ENCODE measurements around the gene PPFIBP1. TPM values are rescaled to one million over a fixed set of nuclear protein-coding genes. Genes with fewer than 3 reads are reported as not detected.

PPFIBP1 gene
- total and polyA plus RNA-seq, 2 of the 13 experiments (the other 11 are each of a cell fraction or from before 2014, with no cell fraction given), result 16.2 to 21.8 TPM

DNA sequence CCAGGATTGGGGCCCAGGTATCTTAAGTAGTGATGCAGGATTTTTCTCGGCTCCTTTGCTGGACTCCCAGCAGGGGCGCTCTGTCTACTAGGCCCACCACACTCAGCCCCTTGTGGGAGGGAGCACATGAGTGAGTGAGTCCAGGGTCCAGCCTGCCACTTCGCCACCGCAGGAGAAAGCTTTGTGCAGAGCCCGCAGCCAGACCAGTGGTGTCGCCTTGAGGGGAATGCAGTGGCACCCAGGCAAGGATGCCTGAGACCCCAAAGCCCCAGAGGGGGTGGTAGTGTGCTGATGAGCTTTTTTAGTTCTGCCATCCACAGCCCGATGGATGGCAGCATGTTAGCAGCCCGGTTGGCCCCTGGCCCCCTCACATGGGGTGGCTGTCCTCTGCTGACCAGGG is 181.3 kb downstream of the PPFIBP1 start (continued):
- TF ChIP-seq, protein P1, sequence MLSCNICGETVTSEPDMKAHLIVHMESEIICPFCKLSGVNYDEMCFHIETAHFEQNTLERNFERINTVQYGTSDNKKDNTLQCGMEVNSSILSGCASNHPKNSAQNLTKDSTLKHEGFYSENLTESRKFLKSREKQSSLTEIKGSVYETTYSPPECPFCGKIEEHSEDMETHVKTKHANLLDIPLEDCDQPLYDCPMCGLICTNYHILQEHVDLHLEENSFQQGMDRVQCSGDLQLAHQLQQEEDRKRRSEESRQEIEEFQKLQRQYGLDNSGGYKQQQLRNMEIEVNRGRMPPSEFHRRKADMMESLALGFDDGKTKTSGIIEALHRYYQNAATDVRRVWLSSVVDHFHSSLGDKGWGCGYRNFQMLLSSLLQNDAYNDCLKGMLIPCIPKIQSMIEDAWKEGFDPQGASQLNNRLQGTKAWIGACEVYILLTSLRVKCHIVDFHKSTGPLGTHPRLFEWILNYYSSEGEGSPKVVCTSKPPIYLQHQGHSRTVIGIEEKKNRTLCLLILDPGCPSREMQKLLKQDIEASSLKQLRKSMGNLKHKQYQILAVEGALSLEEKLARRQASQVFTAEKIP (CRISPR knock-in tag; IDR thresholded peaks at IDR 0.05; ENCODE audit: borderline replicate concordance), result no peak
- TF ChIP-seq ZNF562 (CRISPR knock-in tag; IDR thresholded peaks at IDR 0.05; ENCODE audit: borderline replicate concordance) (no peak), RNF2 (conservative IDR thresholded peaks at IDR 0.05; ENCODE audit: low read depth) (no peak), ZNF274 (CRISPR knock-in tag; IDR thresholded peaks at IDR 0.05) (0 out of 2 replicates have a peak, but pooled peaks have one; percentile 53), GLI4 (CRISPR knock-in tag; IDR thresholded peaks at IDR 0.05; ENCODE audit: borderline replicate concordance) (no peak), ZNF670 (CRISPR knock-in tag; IDR thresholded peaks at IDR 0.05; ENCODE audit: borderline replicate concordance) (no peak), IRX3 (CRISPR knock-in tag; IDR thresholded peaks at IDR 0.05; ENCODE audit: borderline replicate concordance, low read depth) (no peak), MXD4 (CRISPR knock-in tag; IDR thresholded peaks at IDR 0.05) (no peak), ZNF781 (CRISPR knock-in tag; IDR thresholded peaks at IDR 0.05; ENCODE audit: borderline replicate concordance, not compliant biosample characterization) (no peak), POLR2A (IDR thresholded peaks at IDR 0.05; ENCODE audit: insufficient read depth in 1 of 2, low read depth in 2 of 2, low read length in 2 of 2) (peak; percentile 70 to 80), ZNF577 (CRISPR knock-in tag; IDR thresholded peaks at IDR 0.05; ENCODE audit: borderline replicate concordance, low read depth) (no peak), MYNN (CRISPR knock-in tag; IDR thresholded peaks at IDR 0.05; ENCODE audit: low read depth) (no peak), DPF2 (CRISPR knock-in tag; IDR thresholded peaks at IDR 0.05; ENCODE audit: borderline replicate concordance, low read depth) (peak; percentile 61; the same call in 1 of the 2 replicates), RBAK (CRISPR knock-in tag; IDR thresholded peaks at IDR 0.05) (no peak), ZNF468 (CRISPR knock-in tag; IDR thresholded peaks at IDR 0.05) (no peak), ZNF124 (CRISPR knock-in tag; IDR thresholded peaks at IDR 0.05) (no peak), ETV6 (CRISPR knock-in tag; conservative IDR thresholded peaks at IDR 0.05) (no peak), ZC3H13 (CRISPR knock-in tag; IDR thresholded peaks at IDR 0.05) (no peak), KMT2B (CRISPR knock-in tag; IDR thresholded peaks at IDR 0.05) (no peak), ZNF629 (CRISPR knock-in tag; conservative IDR thresholded peaks at IDR 0.05) (peak; percentile 26; the same call in 1 of the 2 replicates), ZNF619 (CRISPR knock-in tag; IDR thresholded peaks at IDR 0.05) (no peak), CENPT (CRISPR knock-in tag; IDR thresholded peaks at IDR 0.05; ENCODE audit: low read depth) (no peak)
- TF ChIP-seq, protein P2, sequence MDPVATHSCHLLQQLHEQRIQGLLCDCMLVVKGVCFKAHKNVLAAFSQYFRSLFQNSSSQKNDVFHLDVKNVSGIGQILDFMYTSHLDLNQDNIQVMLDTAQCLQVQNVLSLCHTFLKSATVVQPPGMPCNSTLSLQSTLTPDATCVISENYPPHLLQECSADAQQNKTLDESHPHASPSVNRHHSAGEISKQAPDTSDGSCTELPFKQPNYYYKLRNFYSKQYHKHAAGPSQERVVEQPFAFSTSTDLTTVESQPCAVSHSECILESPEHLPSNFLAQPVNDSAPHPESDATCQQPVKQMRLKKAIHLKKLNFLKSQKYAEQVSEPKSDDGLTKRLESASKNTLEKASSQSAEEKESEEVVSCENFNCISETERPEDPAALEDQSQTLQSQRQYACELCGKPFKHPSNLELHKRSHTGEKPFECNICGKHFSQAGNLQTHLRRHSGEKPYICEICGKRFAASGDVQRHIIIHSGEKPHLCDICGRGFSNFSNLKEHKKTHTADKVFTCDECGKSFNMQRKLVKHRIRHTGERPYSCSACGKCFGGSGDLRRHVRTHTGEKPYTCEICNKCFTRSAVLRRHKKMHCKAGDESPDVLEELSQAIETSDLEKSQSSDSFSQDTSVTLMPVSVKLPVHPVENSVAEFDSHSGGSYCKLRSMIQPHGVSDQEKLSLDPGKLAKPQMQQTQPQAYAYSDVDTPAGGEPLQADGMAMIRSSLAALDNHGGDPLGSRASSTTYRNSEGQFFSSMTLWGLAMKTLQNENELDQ (CRISPR knock-in tag; IDR thresholded peaks at IDR 0.05; ENCODE audit: borderline replicate concordance), result no peak
- TF ChIP-seq, protein P3, sequence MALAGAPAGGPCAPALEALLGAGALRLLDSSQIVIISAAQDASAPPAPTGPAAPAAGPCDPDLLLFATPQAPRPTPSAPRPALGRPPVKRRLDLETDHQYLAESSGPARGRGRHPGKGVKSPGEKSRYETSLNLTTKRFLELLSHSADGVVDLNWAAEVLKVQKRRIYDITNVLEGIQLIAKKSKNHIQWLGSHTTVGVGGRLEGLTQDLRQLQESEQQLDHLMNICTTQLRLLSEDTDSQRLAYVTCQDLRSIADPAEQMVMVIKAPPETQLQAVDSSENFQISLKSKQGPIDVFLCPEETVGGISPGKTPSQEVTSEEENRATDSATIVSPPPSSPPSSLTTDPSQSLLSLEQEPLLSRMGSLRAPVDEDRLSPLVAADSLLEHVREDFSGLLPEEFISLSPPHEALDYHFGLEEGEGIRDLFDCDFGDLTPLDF (CRISPR knock-in tag; IDR thresholded peaks at IDR 0.05), result no peak
- TF ChIP-seq, protein P4, sequence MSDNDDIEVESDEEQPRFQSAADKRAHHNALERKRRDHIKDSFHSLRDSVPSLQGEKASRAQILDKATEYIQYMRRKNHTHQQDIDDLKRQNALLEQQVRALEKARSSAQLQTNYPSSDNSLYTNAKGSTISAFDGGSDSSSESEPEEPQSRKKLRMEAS (IDR thresholded peaks at IDR 0.05), result peak; percentile 82
